GM19023 (cell line): ENCODE results near the gene RD3L.

Experiments used
- ATAC-seq: cut with Tn5 transposase; IDR thresholded peaks from one replicate; pipeline ENCODE4 v1.9.1; 2021; ENCODE audit warnings: mild to moderate bottlenecking, moderate library complexity; ENCODE audit not compliant: unreplicated experiment

Gene RD3L

DNA sequence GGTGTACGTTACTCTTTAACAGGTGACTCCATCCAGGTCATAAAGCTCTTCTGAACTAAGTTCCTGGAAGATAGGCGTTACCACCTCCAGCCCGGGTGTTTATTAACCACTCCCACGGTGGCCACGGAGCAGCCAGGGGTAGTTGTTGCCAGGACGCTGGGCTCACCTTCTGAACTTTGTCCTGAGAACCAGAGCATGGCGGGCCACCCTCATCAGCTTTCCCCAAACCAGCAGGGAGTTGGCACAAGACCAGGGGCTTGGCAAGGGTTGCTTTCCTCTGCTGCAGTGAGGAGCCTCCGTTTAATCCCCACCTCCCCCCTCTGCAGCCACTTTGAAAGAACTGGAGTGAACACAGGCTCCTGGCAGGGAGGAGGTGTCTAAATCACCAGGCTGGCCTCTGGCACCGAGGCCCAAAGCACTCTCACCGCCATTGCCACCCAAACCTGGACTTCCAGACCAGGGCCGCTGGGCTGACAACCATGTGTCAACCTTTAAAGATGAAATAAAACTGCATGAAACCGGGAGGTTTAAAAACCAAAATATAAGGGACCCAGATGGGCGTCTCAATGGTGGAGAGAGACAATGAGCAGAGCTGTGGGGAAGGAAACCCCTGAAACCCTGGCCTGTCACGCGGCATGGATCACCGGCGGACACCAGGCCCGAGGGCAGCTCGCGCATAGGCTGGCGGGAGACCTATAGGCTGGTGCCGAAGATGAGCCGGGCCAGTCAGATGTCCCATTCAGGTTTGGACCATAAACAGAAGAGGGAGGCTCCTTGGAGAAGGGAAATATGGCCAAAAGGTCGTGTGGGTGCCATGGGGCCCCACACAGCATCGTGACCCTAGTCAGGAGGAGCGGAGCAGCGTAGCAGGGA, 45.0 kb downstream of the RD3L start:
- no peak for ATAC-seq

DNA sequence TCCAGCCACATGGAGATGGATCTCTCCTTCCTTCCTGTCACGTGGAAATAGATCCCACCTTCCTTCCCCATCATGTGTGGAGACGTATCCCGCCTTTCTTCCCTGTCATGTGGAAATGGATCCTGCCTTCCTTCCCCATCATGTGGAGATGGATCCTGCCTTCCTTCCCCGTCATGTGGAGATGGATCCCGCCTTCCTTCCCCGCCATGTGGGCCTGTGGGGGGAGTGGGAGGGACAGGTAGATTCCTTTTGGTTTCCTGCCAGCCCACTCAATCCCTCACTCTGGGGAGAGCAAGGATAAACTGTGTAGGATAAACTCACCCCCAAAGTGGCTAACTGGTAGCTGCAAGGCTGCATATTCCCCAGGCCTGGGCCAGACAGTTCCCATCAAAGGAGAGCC, 45.8 kb downstream of the RD3L start:
- ATAC-seq = no peak

DNA sequence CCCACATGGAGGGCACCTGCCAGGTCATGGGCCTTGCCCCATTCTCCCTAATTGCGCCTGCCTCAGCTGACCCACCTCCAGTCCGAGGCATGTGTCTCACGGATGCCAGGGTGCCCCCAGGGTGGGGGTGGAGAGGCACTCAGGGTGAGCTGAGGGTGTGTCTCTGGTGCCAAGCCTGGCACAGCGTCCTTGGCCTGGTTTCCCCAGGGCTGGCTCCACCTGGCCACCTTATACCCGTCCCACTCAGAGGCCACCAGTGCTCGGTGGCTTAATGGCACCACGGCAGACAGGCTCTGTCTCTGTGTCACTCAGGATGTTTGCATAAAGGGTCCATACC, 47.6 kb downstream of the RD3L start:
- no peak for ATAC-seq

DNA sequence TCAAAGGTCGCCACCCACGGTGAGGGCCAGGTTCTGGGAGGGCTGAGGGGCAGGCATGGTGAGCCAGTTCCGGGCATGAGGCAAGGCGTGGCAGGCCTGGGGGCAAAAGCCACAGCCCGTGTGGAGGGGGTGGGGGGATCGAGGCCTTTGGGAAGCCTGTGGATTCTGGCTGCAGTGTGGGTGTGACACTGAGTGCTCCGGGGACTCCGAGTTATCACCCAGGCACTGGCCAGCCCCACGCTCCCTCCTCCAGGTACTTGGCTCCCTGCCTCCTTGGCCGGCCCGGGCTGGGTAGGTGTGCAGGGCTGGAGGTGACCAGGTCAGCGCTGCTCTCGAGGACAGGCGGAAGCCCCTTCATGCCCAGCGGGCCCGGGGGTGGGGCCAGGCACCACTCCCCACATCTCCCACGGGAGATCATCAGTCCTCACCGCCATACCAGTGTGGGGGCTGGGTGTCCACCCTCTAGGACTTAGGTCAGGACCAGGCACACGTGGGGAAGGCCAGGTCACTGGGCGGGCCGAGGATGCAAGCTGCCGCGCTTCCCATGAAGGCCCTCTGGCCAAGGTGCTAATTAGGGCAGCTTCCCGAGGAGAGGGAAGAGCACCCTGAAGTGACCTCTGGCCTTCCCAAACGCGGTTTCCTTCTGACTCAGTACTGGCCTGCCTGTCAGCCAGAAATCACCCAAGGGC, 48.2 kb downstream of the RD3L start:
- ATAC-seq = no peak

DNA sequence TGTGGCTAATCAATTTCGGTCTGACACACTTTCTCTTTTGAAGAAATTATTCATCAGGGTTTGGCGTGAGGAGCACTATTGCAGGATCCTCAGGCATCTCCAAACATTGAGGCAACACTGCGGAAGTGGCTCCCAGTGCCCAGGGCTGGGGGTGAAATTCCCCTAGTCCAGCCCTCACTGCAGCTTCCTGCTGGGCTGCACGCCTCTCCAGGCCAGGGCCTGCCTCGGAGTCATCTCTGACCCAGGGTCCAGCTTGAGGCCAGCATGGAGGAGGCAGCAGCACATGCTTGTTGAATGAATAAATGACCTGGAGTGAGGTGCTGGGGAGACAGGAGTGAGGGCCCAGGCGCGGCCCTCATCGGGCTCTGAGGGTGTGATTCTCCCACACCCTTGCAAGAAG, 50.1 kb downstream of the RD3L start:
- no peak for ATAC-seq

DNA sequence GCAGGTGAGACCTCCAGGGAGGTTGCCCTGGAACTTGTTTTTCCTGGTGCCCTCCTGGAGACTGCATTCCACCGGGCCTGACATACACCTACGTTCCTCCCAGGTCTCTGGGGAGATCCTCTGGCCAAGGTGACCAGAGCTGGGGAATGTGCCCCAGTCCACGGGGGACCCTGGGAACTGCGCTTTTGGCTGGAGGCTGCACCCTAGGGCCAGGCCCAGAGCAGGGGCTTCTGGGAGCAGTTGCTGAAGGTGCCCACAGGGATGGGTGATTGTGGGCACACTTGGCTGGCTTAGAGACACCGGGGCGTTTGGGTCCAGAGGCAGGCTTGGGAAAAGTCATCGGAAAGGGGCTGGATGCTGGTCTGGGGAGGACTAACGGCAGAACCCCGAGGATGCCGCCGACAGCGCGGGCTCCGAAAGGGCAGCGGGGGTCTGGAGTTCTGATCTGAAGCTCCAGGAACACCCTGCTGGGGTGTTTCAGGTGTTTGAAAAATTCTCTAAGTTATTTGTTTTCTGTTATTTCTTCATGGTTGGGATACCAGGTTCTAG, 50.6 kb downstream of the RD3L start:
- ATAC-seq = no peak

DNA sequence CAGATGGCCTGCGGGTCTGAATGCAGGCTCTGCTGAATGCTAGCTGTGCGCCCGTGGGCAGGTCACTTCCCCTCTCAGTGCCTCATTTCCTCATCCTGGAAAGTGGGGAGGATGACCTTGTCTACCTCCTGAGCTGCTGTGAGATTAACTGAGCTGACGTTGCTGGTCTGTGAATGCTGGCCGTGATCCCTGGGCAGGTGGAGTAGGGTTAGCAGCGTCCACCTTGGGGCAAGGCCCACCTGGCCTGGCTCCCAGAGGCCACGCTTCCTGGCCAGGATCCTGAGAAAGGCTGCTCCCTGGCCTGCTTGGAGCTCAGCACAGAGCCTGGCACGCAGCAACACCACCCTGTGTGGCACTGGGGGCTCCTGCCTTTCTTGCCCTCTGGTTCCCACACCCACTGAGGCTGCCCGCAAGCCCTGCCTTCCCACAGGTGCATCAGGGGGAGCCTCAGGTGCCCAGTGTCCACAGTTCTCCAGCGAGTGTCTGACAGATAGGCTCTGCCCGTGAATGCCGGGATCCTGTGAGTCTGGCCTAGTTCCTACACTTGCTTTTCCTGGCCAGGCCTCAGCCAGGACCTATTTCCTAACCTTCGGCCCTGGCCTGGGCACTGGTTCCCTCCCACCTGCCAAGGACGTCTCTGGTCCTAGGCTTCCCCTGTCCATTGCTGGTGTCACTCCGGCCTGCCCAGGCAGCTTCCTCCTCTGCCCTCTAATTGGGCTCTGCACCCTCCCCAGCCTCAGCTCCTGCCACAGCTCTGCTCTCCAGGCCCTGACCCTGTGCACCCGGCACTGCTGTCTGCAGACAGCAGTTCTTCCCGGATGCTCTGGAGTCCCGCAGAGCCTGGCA, 51.3 kb downstream of the RD3L start:
- ATAC-seq = no peak
